Upper lobe of left lung (tissue), 4 donors: ENCODE data around the gene IQSEC1.

Source experiments
- POLR2A ChIP-seq, 4 donors: fragments of 450-650 bp; IDR thresholded peaks; one replicate each; pipeline ENCODE4 v1.5.1; 2016 to 2017; ENCODE audit warnings: antibody characterized with exemption in 4 of 4, mild to moderate bottlenecking in 2 of 4
- TF ChIP-seq, protein P1 (sequence below), 6 experiments: fragments of 450-650 bp in 4 of 6; fragments of 200-600 bp in 2 of 6; sonication (generic) in 2 of 6; IDR thresholded peaks; one replicate each; pipeline ENCODE4 v1.5.1; 2016 to 2019; ENCODE audit warnings: antibody characterized with exemption in 6 of 6

GRCh38 chr3:12969486-12969885, 103.7 kb downstream of the IQSEC1 start:
- TF ChIP-seq, protein P1, sequence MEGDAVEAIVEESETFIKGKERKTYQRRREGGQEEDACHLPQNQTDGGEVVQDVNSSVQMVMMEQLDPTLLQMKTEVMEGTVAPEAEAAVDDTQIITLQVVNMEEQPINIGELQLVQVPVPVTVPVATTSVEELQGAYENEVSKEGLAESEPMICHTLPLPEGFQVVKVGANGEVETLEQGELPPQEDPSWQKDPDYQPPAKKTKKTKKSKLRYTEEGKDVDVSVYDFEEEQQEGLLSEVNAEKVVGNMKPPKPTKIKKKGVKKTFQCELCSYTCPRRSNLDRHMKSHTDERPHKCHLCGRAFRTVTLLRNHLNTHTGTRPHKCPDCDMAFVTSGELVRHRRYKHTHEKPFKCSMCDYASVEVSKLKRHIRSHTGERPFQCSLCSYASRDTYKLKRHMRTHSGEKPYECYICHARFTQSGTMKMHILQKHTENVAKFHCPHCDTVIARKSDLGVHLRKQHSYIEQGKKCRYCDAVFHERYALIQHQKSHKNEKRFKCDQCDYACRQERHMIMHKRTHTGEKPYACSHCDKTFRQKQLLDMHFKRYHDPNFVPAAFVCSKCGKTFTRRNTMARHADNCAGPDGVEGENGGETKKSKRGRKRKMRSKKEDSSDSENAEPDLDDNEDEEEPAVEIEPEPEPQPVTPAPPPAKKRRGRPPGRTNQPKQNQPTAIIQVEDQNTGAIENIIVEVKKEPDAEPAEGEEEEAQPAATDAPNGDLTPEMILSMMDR (IDR thresholded peaks at IDR 0.05) = no peak
- no peak for TF ChIP-seq POLR2A (IDR thresholded peaks at IDR 0.05)
